Kidney (tissue), 14 donors: ENCODE measurements around the gene AKR1C1. TPM values are rescaled to one million over a fixed set of nuclear protein-coding genes. Genes with fewer than 3 reads are reported as not detected.
"Not testable (repeated sequence)": the region's sequence is repeated elsewhere in the genome, so short reads cannot be mapped to it uniquely, and the experiment has no call there.

Source experiments
- DNase-seq, 5 donors: peaks; one replicate each; pipeline ENCODE4 v3.0.0-alpha.2; 2013 to 2020
- FAIRE-seq: peaks from 2 replicates; lab custom pipeline; 2012; peaks lifted over from hg19 to GRCh38; lab: Jason Lieb, UNC
- H3K27ac ChIP-seq, 2 donors: one replicate each; pipeline ENCODE4 v1.7.0; 2013; ENCODE audit warnings: low read depth in 2 of 2, low read length in 2 of 2, inconsistent platforms in 1 of 2
- H3K27me3 ChIP-seq: one replicate; pipeline ENCODE4 v1.7.1; 2013; ENCODE audit warnings: low read length, inconsistent platforms; ENCODE audit not compliant: control insufficient read depth, insufficient read depth
- H3K36me3 ChIP-seq, 3 donors: one replicate each; pipeline versions ENCODE4 v1.7.0 to v1.7.1; 2013; ENCODE audit warnings: low read length in 3 of 3, control low read depth in 1 of 3, inconsistent platforms in 1 of 3; ENCODE audit not compliant: insufficient read depth in 3 of 3, control insufficient read depth in 2 of 3
- H3K4me1 ChIP-seq, 3 donors: one replicate each; pipeline versions ENCODE4 v1.7.0 to v1.7.1; 2013; ENCODE audit warnings: low read length in 3 of 3, inconsistent platforms in 1 of 3, low read depth in 1 of 3; ENCODE audit not compliant: control insufficient read depth in 2 of 3, insufficient read depth in 2 of 3
- H3K4me3 ChIP-seq, 3 donors: one replicate each; pipeline versions ENCODE4 v1.7.0 to v1.8.1; 2013; ENCODE audit warnings: low read length in 3 of 3, control low read depth in 1 of 3, inconsistent platforms in 1 of 3
- H3K9ac ChIP-seq, 3 donors: one replicate each; pipeline versions ENCODE4 v1.7.0 to v1.7.1; 2013; ENCODE audit warnings: low read length in 3 of 3, control low read depth in 1 of 3, inconsistent platforms in 1 of 3
- H3K9me3 ChIP-seq, 3 donors: one replicate each; pipeline versions ENCODE4 v1.7.0 to v1.7.1; 2013; ENCODE audit warnings: low read length in 3 of 3, control low read depth in 1 of 3, inconsistent platforms in 1 of 3; ENCODE audit not compliant: control insufficient read depth in 2 of 3, insufficient read depth in 1 of 3
- CTCF ChIP-seq: IDR thresholded peaks from 3 replicates; pipeline ENCODE4 v1.5.1; 2012; ENCODE audit warnings: mild to moderate bottlenecking, moderate library complexity, borderline replicate concordance; ENCODE audit not compliant: insufficient read depth; ENCODE audit errors: extremely low read depth
- intact Hi-C: fragments of 100-400 bp; cut with DNase I; formaldehyde crosslinking; loops from one replicate; pipeline ENCODE4 v1.11.1; 2022
- polyA plus RNA-seq: library from polyadenylated mRNA; stranded (reverse); fragments of 350-450 nt; fragmentation: Illumina TruSeq; extraction: RNeasy Lipid Tissue Mini Kit (QIAGEN cat#74804); gene quantifications from one replicate; pipeline ENCODE4 v1.2.3, GENCODE V29; 2014; ENCODE audit warnings: low read depth, low replicate concordance; ENCODE audit not compliant: insufficient read depth
- total RNA-seq: library from RNA; stranded (reverse); fragmentation: NEBNext Ultra II Directional; extraction: Animal tissue kit (Norgen Biotek cat#: 25700); gene quantifications from one replicate; pipeline ENCODE4 v1.2.1, GENCODE V29; 2021
- donor health status: control.
- donor health status: control.
- donor health status: control.
- donor health status: control.
- donor health status: control.
- donor health status: DM: yes; HTN: yes; CAD: no.
- donor health status: Normal renal cell carcinoma (clear cell type).

AKR1C1 gene
- total and polyA plus RNA-seq, 2 donors from 2014 or later = 61.7 to 81.3 TPM

GRCh38 chr10:4947635-4948596 is 15.3 kb upstream of the AKR1C1 start:
- intact Hi-C loops = no loop called here
- Histone ChIP-seq H3K9ac (no peak overlapping the region), H3K27me3 (no peaks in the 10 kb centered on the region), H3K4me1 (peaks cover 0 to 11% (median 11%) of the 10 kb centered on the region in 3 donors), H3K36me3 (no peaks in the 10 kb centered on the region), H3K4me3 (no peak overlapping the region), H3K9me3 (no peaks in the 10 kb centered on the region), H3K27ac (peak overlapping the region; percentile 45 to 82)
- no peak for TF ChIP-seq CTCF
- DNase-seq (peak in 2 of 5 donors; percentile 10 to 39), FAIRE-seq (peak; percentile 65)

GRCh38 chr10:4951512-4952162 is 11.6 kb upstream of the AKR1C1 start:
- peaks cover 0 to 11% (median 5%) of the 10 kb centered on the region in 3 donors for H3K4me1 ChIP-seq
- not testable (repeated sequence) for H3K27me3 ChIP-seq, H3K27ac ChIP-seq

GRCh38 chr10:4953405-4953804 is 9.8 kb upstream of the AKR1C1 start:
- peaks cover 0 to under 1% (median 0%) of the 10 kb centered on the region in 3 donors for H3K4me1 ChIP-seq
- no peak for FAIRE-seq
- no peak for TF ChIP-seq CTCF
- H3K27ac ChIP-seq = no peak overlapping the region
- H3K36me3 ChIP-seq = no peaks in the 10 kb centered on the region
- H3K9me3 ChIP-seq = no peaks in the 10 kb centered on the region
- H3K9ac ChIP-seq = no peak overlapping the region
- no peak overlapping the region for H3K4me3 ChIP-seq
- H3K27me3 ChIP-seq = no peaks in the 10 kb centered on the region
- intact Hi-C loops = no loop called here
- no peak for DNase-seq

More at GRCh38 chr10:4951512-4952162, 11.6 kb upstream of the AKR1C1 start:
- H3K9me3 ChIP-seq, H3K9ac ChIP-seq, intact Hi-C loops, FAIRE-seq, H3K4me3 ChIP-seq, H3K36me3 ChIP-seq: not testable (repeated sequence)
- peak in 2 of 5 donors; percentile 21 to 38 for DNase-seq

GRCh38 chr10:4956088-4956487 is 7.1 kb upstream of the AKR1C1 start:
- intact Hi-C loops, H3K9ac ChIP-seq, DNase-seq, H3K4me3 ChIP-seq, H3K36me3 ChIP-seq, FAIRE-seq, H3K27ac ChIP-seq, H3K27me3 ChIP-seq, H3K9me3 ChIP-seq, H3K4me1 ChIP-seq: not testable (repeated sequence)

- intact Hi-C loops, DNase-seq: not testable (repeated sequence)
Observed at GRCh38 chr10:4956955-4957645, 6.1 kb upstream of the AKR1C1 start.

GRCh38 chr10:4961558-4961957 is 1.7 kb upstream of the AKR1C1 start:
- not testable (repeated sequence) for H3K4me3 ChIP-seq

More at GRCh38 chr10:4956955-4957645, 6.1 kb upstream of the AKR1C1 start:
- FAIRE-seq, H3K9me3 ChIP-seq, H3K36me3 ChIP-seq, H3K27ac ChIP-seq, H3K4me3 ChIP-seq, H3K4me1 ChIP-seq, H3K27me3 ChIP-seq, H3K9ac ChIP-seq: not testable (repeated sequence)

More at GRCh38 chr10:4961558-4961957, 1.7 kb upstream of the AKR1C1 start:
- H3K4me1 ChIP-seq, H3K27me3 ChIP-seq, H3K9me3 ChIP-seq, H3K27ac ChIP-seq, intact Hi-C loops, H3K36me3 ChIP-seq, H3K9ac ChIP-seq, DNase-seq, FAIRE-seq: not testable (repeated sequence)
